ENCODE measurements around the gene TMEM187.

Gene TMEM187

DNA sequence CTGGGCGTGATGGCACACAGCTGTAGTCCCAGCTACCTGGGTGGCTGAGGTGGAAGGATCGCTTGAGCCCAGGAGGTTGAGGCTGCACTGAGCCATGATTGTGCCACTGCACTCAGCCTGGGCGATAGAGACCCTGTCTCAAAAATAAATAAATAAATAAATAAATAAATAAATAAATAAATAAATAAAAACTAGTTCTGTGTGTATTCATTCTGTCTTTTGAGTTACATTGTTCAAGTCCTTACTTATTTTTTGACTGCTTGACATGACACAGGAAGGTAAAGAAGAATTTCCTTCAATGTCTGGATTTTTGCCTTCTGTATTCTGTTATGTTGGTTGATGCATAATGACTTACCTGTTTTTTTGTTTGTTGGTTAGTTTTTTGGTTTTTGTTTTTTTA is 35.5 kb upstream of the TMEM187 start:
- Histone ChIP-seq H3K27ac (replicated peaks) (no peak overlapping the region), H3K4me3 (replicated peaks; ENCODE audit: insufficient read depth, low read length) (no peak overlapping the region), H3K27me3 (ENCODE audit: insufficient read depth, poor library complexity, severe bottlenecking) (no peaks in the 10 kb centered on the region)
- TF ChIP-seq, protein P1, sequence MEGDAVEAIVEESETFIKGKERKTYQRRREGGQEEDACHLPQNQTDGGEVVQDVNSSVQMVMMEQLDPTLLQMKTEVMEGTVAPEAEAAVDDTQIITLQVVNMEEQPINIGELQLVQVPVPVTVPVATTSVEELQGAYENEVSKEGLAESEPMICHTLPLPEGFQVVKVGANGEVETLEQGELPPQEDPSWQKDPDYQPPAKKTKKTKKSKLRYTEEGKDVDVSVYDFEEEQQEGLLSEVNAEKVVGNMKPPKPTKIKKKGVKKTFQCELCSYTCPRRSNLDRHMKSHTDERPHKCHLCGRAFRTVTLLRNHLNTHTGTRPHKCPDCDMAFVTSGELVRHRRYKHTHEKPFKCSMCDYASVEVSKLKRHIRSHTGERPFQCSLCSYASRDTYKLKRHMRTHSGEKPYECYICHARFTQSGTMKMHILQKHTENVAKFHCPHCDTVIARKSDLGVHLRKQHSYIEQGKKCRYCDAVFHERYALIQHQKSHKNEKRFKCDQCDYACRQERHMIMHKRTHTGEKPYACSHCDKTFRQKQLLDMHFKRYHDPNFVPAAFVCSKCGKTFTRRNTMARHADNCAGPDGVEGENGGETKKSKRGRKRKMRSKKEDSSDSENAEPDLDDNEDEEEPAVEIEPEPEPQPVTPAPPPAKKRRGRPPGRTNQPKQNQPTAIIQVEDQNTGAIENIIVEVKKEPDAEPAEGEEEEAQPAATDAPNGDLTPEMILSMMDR (IDR thresholded peaks at IDR 0.05; ENCODE audit: insufficient read depth, low read length), result no peak
- no peak for TF ChIP-seq POLR2AphosphoS5 (IDR thresholded peaks at IDR 0.05; ENCODE audit: low read depth)
- no peak for TF ChIP-seq SPI1 (IDR thresholded peaks at IDR 0.05; ENCODE audit: borderline replicate concordance, low read depth)
- TF ChIP-seq, protein P2, sequence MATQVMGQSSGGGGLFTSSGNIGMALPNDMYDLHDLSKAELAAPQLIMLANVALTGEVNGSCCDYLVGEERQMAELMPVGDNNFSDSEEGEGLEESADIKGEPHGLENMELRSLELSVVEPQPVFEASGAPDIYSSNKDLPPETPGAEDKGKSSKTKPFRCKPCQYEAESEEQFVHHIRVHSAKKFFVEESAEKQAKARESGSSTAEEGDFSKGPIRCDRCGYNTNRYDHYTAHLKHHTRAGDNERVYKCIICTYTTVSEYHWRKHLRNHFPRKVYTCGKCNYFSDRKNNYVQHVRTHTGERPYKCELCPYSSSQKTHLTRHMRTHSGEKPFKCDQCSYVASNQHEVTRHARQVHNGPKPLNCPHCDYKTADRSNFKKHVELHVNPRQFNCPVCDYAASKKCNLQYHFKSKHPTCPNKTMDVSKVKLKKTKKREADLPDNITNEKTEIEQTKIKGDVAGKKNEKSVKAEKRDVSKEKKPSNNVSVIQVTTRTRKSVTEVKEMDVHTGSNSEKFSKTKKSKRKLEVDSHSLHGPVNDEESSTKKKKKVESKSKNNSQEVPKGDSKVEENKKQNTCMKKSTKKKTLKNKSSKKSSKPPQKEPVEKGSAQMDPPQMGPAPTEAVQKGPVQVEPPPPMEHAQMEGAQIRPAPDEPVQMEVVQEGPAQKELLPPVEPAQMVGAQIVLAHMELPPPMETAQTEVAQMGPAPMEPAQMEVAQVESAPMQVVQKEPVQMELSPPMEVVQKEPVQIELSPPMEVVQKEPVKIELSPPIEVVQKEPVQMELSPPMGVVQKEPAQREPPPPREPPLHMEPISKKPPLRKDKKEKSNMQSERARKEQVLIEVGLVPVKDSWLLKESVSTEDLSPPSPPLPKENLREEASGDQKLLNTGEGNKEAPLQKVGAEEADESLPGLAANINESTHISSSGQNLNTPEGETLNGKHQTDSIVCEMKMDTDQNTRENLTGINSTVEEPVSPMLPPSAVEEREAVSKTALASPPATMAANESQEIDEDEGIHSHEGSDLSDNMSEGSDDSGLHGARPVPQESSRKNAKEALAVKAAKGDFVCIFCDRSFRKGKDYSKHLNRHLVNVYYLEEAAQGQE (IDR thresholded peaks at IDR 0.05; ENCODE audit: insufficient replicate concordance, low read depth), result no peak
- no peak for TF ChIP-seq GABPA (IDR thresholded peaks at IDR 0.05; ENCODE audit: low read depth)
- DNase-seq (ENCODE audit: low read depth in 1 of 2, low spot score in 1 of 2), result no peak

DNA sequence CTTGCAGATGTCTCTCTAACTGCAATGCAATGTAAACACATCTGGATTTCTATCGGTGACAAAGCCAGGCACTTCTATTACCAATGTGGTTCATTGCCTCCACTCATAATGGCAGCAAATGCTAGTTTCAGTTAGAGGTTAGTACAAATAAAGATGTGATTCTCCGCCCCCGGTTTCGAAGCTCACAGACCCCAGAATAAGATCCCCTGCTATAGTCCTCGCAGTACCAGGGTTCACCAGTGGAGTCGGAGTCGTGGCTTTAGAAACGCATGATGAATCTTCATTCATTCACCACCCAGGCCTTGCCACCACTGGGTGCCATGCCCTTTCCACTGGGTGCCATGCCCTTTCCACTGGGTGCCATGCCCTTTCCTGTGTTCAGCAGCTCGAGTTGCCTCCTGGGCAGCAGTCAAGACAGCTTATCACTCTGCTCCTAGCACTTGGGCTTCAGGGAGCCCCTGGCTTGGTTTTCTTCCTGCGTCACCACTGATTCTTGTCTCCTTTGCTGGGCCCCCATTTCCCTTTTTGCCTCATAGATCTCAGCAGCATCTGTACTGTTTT is 34.2 kb upstream of the TMEM187 start:
- DNase-seq (ENCODE audit: low read depth in 1 of 2, low spot score in 1 of 2), result no peak
- no peak overlapping the region for H3K4me3 ChIP-seq (replicated peaks; ENCODE audit: insufficient read depth, low read length)
- H3K27ac ChIP-seq (replicated peaks), result no peak overlapping the region
- no peaks in the 10 kb centered on the region for H3K27me3 ChIP-seq (ENCODE audit: insufficient read depth, poor library complexity, severe bottlenecking)
- TF ChIP-seq, protein P1 (IDR thresholded peaks at IDR 0.05; ENCODE audit: insufficient read depth, low read length), result no peak
- TF ChIP-seq GABPA (IDR thresholded peaks at IDR 0.05; ENCODE audit: low read depth) (no peak), SPI1 (IDR thresholded peaks at IDR 0.05; ENCODE audit: borderline replicate concordance, low read depth) (no peak), POLR2AphosphoS5 (IDR thresholded peaks at IDR 0.05; ENCODE audit: low read depth) (no peak)
- TF ChIP-seq, protein P2 (IDR thresholded peaks at IDR 0.05; ENCODE audit: insufficient replicate concordance, low read depth), result no peak

DNA sequence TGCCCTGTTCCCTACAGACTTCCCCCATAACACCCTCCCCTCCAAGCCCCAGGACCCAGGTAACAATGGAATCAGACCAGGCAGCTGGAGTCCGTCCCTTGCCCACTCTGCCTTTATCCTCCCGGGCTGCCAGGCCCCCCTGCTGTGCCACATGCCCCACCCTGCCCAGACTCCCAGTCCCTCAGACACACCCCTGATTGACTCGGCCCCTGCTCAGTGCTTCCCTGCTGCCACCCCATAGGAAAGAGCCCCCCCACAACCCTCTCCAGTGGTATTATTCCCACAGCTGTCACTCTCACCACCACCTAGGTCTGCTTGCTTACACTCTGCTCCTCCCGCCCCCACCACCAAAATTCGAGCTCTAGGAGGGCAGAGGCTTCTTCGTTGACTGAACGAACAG is 33.0 kb upstream of the TMEM187 start:
- no peak for TF ChIP-seq POLR2AphosphoS5 (IDR thresholded peaks at IDR 0.05; ENCODE audit: low read depth)
- TF ChIP-seq SPI1 (IDR thresholded peaks at IDR 0.05; ENCODE audit: borderline replicate concordance, low read depth), result no peak
- TF ChIP-seq, protein P2 (IDR thresholded peaks at IDR 0.05; ENCODE audit: insufficient replicate concordance, low read depth), result no peak
- TF ChIP-seq GABPA (IDR thresholded peaks at IDR 0.05; ENCODE audit: low read depth), result no peak
- TF ChIP-seq, protein P1 (IDR thresholded peaks at IDR 0.05; ENCODE audit: insufficient read depth, low read length), result no peak
- DNase-seq (ENCODE audit: low read depth in 1 of 2, low spot score in 1 of 2), result no peak
- no peaks in the 10 kb centered on the region for H3K27me3 ChIP-seq (ENCODE audit: insufficient read depth, poor library complexity, severe bottlenecking)
- no peak overlapping the region for H3K27ac ChIP-seq (replicated peaks)
- H3K4me3 ChIP-seq (replicated peaks; ENCODE audit: insufficient read depth, low read length), result no peak overlapping the region

Measured in HL-60 (cell line).